Tibial nerve (tissue), 4 donors: ENCODE data around the gene NUTM1. TPM values are rescaled to one million over a fixed set of nuclear protein-coding genes. Genes with fewer than 3 reads are reported as not detected.
"Not testable (repeated sequence)": the region's sequence is repeated elsewhere in the genome, so short reads cannot be mapped to it uniquely, and the experiment has no call there.

Experiments
- DNase-seq, 2 donors: peaks; one replicate each; pipeline ENCODE4 v3.0.0-alpha.2; 2019; ENCODE audit warnings: low spot score in 2 of 2
- H3K27ac ChIP-seq, 4 donors: fragments of 200-600 bp; sonication (generic) in 3 of 4; one replicate each; pipeline ENCODE4 v1.5.1; 2017 to 2019; ENCODE audit warnings: mild to moderate bottlenecking in 1 of 4
- H3K27me3 ChIP-seq, 2 donors: fragments of 200-600 bp; sonication (generic) in 1 of 2; one replicate each; pipeline versions ENCODE4 v1.5.1 to v1.6.0; 2017 to 2019
- H3K36me3 ChIP-seq, 3 donors: fragments of 200-600 bp; sonication (generic); one replicate each; pipeline ENCODE4 v1.5.1; 2018 to 2019
- H3K4me1 ChIP-seq, 4 donors: fragments of 200-600 bp; sonication (generic) in 3 of 4; one replicate each; pipeline ENCODE4 v1.5.1; 2017 to 2019
- H3K4me3 ChIP-seq, 4 donors: fragments of 200-600 bp; sonication (generic) in 3 of 4; one replicate each; pipeline ENCODE4 v1.5.1; 2017 to 2019; ENCODE audit warnings: mild to moderate bottlenecking in 1 of 4, moderate library complexity in 1 of 4
- H3K9me3 ChIP-seq, 4 donors: fragments of 200-600 bp; sonication (generic) in 3 of 4; one replicate each; pipeline ENCODE4 v1.5.1; 2017 to 2019
- EP300 ChIP-seq, 2 donors: sonication (generic); formaldehyde crosslinking; IDR thresholded peaks; one replicate each; pipeline ENCODE4 v1.6.1; 2017; ENCODE audit warnings: antibody characterized with exemption in 2 of 2, mild to moderate bottlenecking in 1 of 2
- POLR2A ChIP-seq, 2 donors: fragments of 450-650 bp; IDR thresholded peaks; one replicate each; pipeline ENCODE4 v1.6.1; 2017; ENCODE audit warnings: antibody characterized with exemption in 2 of 2, mild to moderate bottlenecking in 2 of 2, moderate library complexity in 2 of 2
- WGBS, 2 donors: methylation state at CpG; one replicate each; pipeline ENCODE4 v1.1.5; 2018; 5-methylcytosine and 5-hydroxymethylcytosine counted together
- total RNA-seq, 4 donors: library from RNA; depleted of rRNA; stranded (reverse); fragments of >200 nt; gene quantifications; one replicate each; pipeline ENCODE4 v1.1.0, GENCODE V29; 2016
- TF ChIP-seq, protein P1 (sequence below), 5 experiments: fragments of 200-600 bp in 3 of 5; fragments of 450-650 bp in 2 of 5; sonication (generic) in 3 of 5; IDR thresholded peaks; one replicate each; pipeline ENCODE4 v1.5.1; 2016 to 2019; ENCODE audit warnings: antibody characterized with exemption in 5 of 5, mild to moderate bottlenecking in 3 of 5, moderate library complexity in 2 of 5

The NUTM1 gene
- total RNA-seq, 4 donors from 2014 or later, result not detected

DNA sequence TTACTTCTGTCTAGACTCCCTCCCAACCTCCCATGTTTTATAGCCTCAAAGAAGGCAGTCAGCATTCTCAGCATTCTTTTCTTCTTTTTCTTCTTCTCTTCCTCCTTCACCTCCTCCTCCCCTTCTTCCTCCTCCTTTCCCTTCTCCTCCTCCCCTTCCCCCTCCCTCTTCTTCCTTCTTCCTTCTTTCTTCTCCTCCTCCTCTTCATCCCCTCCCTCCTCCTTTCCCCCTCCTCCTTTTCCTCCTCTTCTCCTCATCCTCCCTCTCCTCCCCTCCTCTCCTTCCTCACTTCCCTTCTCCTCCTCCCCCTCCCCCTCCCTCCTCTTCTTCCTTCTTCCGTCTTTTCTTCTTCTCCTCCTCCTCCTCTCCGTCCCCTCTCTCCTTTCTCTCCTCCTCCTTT is 27.5 kb downstream of the NUTM1 start:
- Histone ChIP-seq H3K4me1 (peaks cover 0 to 18% (median 9%) of the 10 kb centered on the region in 4 donors), H3K27ac (no peak overlapping the region), H3K4me3 (no peak overlapping the region), H3K36me3 (no peaks in the 10 kb centered on the region), H3K9me3 (no peaks in the 10 kb centered on the region), H3K27me3 (no peaks in the 10 kb centered on the region)
- 62 to 73% methylated on average over 2 of the region's 2 CpGs for WGBS, 2 donors
- TF ChIP-seq EP300 (IDR thresholded peaks at IDR 0.05), result no peak
- TF ChIP-seq, protein P1, sequence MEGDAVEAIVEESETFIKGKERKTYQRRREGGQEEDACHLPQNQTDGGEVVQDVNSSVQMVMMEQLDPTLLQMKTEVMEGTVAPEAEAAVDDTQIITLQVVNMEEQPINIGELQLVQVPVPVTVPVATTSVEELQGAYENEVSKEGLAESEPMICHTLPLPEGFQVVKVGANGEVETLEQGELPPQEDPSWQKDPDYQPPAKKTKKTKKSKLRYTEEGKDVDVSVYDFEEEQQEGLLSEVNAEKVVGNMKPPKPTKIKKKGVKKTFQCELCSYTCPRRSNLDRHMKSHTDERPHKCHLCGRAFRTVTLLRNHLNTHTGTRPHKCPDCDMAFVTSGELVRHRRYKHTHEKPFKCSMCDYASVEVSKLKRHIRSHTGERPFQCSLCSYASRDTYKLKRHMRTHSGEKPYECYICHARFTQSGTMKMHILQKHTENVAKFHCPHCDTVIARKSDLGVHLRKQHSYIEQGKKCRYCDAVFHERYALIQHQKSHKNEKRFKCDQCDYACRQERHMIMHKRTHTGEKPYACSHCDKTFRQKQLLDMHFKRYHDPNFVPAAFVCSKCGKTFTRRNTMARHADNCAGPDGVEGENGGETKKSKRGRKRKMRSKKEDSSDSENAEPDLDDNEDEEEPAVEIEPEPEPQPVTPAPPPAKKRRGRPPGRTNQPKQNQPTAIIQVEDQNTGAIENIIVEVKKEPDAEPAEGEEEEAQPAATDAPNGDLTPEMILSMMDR (IDR thresholded peaks at IDR 0.05), result no peak
- no peak for TF ChIP-seq POLR2A (IDR thresholded peaks at IDR 0.05)
- no peak for DNase-seq

DNA sequence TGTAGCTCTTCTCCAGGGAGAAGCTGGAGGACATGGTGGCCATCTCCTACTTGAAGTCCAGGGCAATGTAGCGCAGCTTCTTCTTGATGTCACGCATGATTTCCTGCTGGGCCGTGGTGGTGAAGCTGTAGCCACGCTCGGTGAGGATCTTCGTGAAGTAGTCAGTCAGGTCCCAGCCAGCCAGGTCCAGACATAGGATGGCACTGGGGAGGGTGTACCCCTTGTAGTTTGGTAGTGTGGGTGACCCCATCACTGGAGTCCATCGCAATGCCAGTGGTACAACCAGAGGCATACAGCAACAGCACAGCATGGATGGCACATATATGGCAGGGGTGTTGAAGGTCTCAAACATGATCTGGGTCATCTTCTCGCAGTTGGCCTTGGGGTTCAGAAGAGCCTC is 30.8 kb downstream of the NUTM1 start:
- Histone ChIP-seq H3K27ac (no peak overlapping the region), H3K4me1 (no peaks in the 10 kb centered on the region), H3K36me3 (no peaks in the 10 kb centered on the region), H3K27me3 (no peaks in the 10 kb centered on the region), H3K4me3 (no peak overlapping the region), H3K9me3 (no peaks in the 10 kb centered on the region)
- TF ChIP-seq POLR2A (IDR thresholded peaks at IDR 0.05), result no peak
- TF ChIP-seq, protein P1 (IDR thresholded peaks at IDR 0.05), result no peak
- TF ChIP-seq EP300 (IDR thresholded peaks at IDR 0.05), result no peak
- DNase-seq, result no peak
- WGBS, 2 donors, result 93 to 98% methylated on average over 6 to 8 of the region's 8 CpGs

DNA sequence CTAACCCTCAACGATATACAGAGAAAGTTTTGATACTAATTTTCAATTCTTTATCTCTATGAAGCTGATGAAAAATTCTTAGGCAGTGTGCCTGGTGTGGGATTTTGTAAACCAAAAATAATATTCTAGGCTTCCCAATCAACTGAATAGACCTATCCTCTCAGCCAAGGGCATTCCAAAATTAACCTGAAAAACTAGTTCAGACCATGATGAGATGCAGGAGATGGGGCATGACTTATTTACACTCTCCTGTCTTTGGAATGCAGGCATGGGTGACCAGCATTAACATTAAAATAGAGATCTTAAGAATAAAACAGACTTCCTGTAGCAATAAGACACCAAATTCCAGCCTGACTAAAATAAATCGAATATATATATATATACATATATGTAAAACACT is 31.7 kb downstream of the NUTM1 start:
- H3K36me3 ChIP-seq, result no peaks in the 10 kb centered on the region
- no peaks in the 10 kb centered on the region for H3K4me1 ChIP-seq
- no peak overlapping the region for H3K27ac ChIP-seq
- no peaks in the 10 kb centered on the region for H3K27me3 ChIP-seq
- no peak for DNase-seq
- no peak overlapping the region for H3K4me3 ChIP-seq
- TF ChIP-seq POLR2A (IDR thresholded peaks at IDR 0.05) (no peak), EP300 (IDR thresholded peaks at IDR 0.05) (no peak)
- TF ChIP-seq, protein P1 (IDR thresholded peaks at IDR 0.05), result no peak
- no peaks in the 10 kb centered on the region for H3K9me3 ChIP-seq
- 68 to 70% methylated on average over 2 of the region's 2 CpGs for WGBS, 2 donors

DNA sequence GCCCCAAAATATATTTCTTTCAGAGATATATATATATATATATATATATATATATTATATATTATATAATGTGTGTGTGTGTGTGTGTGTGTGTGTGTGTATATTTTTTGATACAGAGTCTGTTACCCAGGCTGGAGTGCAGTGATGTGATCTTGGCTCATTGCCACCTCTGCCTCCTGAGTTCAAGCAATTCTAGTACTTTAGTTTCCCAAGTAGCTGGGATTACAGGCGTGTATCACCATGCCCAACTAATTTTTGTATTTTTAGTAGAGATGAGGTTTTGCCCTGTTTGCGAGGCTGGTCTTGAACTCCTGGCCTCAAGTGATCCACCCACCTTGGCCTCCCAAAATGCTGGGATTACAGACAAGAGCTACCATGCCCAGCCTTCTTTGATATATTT is 32.4 kb downstream of the NUTM1 start:
- 88 to 94% methylated on average over 2 of the region's 2 CpGs for WGBS, 2 donors

DNA sequence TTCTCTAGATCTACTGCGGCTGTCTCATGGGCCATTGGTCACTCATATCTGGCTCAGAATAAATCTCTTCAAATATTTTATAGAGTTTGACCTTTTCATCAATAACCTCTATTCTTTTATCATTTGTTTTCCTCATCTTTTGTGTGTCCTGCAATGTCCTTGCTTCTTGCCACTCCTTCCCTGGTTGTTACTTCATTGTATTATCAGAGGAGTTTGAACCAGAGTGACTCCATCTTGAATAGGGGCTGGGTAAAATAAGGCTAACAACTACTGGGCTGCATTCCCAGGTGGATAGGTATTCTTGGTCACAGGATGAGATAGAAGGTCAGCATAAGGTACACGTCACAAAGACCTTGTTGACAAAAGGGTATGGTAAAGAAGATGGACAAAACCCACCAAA is 33.7 kb downstream of the NUTM1 start:
- Histone ChIP-seq H3K36me3 (no peaks in the 10 kb centered on the region), H3K4me1 (no peaks in the 10 kb centered on the region), H3K27me3 (no peaks in the 10 kb centered on the region), H3K27ac (no peak overlapping the region), H3K9me3 (no peaks in the 10 kb centered on the region), H3K4me3 (no peak overlapping the region)
- no peak for TF ChIP-seq EP300 (IDR thresholded peaks at IDR 0.05)
- TF ChIP-seq, protein P1 (IDR thresholded peaks at IDR 0.05), result no peak
- TF ChIP-seq POLR2A (IDR thresholded peaks at IDR 0.05), result no peak
- WGBS, 2 donors, result 93 to 98% methylated on average over 2 of the region's 2 CpGs
- no peak for DNase-seq

More for the DNA sequence above, 32.4 kb downstream of the NUTM1 start:
- not testable (repeated sequence) for H3K4me3 ChIP-seq, H3K27me3 ChIP-seq, H3K9me3 ChIP-seq, H3K27ac ChIP-seq, DNase-seq, H3K36me3 ChIP-seq, H3K4me1 ChIP-seq

DNA sequence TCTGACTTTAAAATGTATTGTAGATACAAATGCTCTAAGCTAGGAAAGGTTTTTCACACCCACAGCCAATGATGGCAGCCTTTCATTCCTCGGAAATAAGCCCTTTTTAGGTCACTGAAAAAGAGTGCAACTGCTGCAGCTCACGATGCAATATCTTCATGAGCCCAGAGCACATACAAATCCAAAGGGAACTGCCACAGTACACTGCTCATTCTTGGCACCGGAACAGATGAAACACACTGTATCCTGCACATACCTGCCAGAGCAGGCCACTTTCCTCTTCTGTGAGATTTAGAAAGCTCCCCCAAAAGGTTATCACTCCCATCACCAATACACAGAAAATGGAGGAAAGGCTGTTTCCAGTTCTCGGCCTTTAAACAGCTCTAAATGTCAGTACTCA is 37.4 kb downstream of the NUTM1 start:
- H3K36me3 ChIP-seq, H3K4me3 ChIP-seq, DNase-seq, H3K27me3 ChIP-seq, H3K27ac ChIP-seq, H3K4me1 ChIP-seq, H3K9me3 ChIP-seq: not testable (repeated sequence)
- WGBS, 2 donors, result 60 to 78% methylated on average over 4 of the region's 4 CpGs

DNA sequence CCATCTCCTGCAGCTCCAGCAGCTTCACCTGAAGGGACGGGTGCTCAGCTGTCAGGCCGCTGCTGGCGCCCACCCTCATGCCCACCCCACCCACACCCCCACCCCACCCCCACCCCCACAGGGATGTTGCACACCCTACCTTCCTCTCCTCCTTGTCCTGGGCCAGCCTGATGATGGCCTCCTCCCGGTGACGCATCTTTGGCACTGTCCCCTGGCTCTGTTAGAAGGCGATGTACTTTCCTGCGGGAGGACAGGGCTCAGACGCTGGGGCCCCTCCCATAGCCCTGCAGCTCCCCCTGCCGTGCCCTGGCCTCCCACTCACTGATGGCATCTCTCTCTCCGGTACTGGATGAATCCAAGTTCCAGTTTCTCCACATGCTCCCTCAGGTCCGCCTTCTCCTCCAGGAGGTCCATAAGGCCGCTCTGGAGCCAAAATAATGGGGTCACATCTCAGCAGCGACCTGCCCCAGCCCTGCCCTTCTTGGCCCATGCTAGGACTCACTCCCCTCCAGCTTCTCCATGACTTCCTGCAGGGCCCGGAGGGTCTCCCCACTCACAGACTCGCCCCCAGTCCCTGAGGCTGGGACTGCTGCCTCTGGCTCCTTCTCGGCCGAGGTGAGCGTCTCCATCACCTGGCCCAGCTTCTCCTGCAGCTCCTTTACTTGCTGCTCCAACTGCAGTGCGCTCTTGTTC is 38.9 kb downstream of the NUTM1 start:
- not testable (repeated sequence) for H3K4me1 ChIP-seq, H3K9me3 ChIP-seq, H3K36me3 ChIP-seq, H3K27ac ChIP-seq, H3K27me3 ChIP-seq, H3K4me3 ChIP-seq, DNase-seq
- no CpG with 5 or more reads among the region's 19 CpGs for WGBS, 2 donors

DNA sequence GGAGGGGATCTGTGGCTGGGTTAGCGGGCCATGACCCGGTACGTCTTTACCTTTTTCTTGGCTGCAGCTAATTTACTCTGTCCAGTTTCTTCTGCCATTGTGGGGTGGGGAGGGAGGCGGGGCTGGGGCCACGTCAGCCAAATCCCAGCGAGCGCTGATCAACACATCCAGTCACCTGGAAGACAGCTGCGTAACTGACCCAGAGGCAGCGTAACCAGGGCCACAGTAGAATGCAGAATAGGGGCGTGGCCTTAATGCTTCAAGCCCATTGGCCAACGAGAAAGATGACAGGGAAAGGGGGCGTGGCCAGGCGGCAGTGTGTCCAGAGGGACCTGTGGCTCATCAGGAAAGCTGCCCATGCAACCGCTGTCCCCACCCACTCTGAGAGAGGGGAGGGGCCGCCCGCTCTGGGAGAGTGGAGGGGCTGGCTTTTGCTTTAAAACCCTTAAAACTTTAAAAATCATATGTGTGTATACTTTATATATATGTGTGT is 46.5 kb downstream of the NUTM1 start:
- H3K9me3 ChIP-seq, H3K27me3 ChIP-seq, H3K4me3 ChIP-seq, DNase-seq, H3K36me3 ChIP-seq, H3K27ac ChIP-seq, H3K4me1 ChIP-seq: not testable (repeated sequence)
- no CpG with 5 or more reads among the region's 16 CpGs for WGBS, 2 donors

DNA sequence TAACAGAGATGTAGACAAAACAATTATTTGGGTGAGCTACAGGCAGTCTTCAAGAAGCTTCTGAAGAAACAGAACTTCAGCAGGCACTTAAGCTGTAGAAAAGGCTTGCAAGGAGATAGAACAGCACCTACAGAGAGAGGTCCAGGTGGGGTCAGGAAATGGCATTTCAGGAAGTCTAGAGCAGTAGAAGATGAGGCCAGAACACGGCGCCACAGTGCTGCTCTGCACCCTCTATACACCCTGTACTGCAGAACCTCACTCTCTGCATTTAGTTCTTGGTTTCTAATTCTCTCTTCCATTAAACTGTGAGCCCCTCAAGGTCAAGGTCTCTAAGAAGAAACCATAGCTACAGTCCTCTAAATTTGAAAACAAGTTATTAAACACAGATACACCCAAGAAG is 49.9 kb downstream of the NUTM1 start:
- not testable (repeated sequence) for H3K27ac ChIP-seq, H3K4me1 ChIP-seq, H3K4me3 ChIP-seq, H3K27me3 ChIP-seq, DNase-seq, H3K36me3 ChIP-seq, H3K9me3 ChIP-seq
- WGBS, 2 donors, result no CpG with 5 or more reads among the region's 2 CpGs
